Measurements from ENCODE around the gene SDHB.

- TF ChIP-seq ASH2L (IDR thresholded peaks at IDR 0.05; ENCODE audit: low read length) (no peak), CTCF (IDR thresholded peaks at IDR 0.05; ENCODE audit: control extremely low read depth in 1 of 3, insufficient read depth in 1 of 3, low read depth in 1 of 3, low read length in 3 of 3) (no peak), MAX (IDR thresholded peaks at IDR 0.05) (no peak), EZH2 (IDR thresholded peaks at IDR 0.05; ENCODE audit: low read depth, low read length, severe bottlenecking) (no peak), TAF1 (IDR thresholded peaks at IDR 0.05; ENCODE audit: low read depth, low read length) (no peak), POLR2AphosphoS5 (IDR thresholded peaks at IDR 0.05; ENCODE audit: low read depth, low read length) (no peak), MAFK (IDR thresholded peaks at IDR 0.05; ENCODE audit: low read depth, low read length) (no peak), RNF2 (IDR thresholded peaks at IDR 0.05; ENCODE audit: borderline replicate concordance, low read depth, low read length, missing control alignments, poor library complexity, severe bottlenecking) (no peak)
Observed at GRCh38 chr1:17061892-17062291, 8.1 kb upstream of the SDHB start.
